Endothelial cell of umbilical vein (primary cell): ENCODE results near the gene SLC1A3.

Experiments used
- EZH2 ChIP-seq: IDR thresholded peaks from 2 replicates; pipeline ENCODE4 v1.6.1; 2012; ENCODE audit warnings: borderline replicate concordance, low read depth, mild to moderate bottlenecking, moderate library complexity, low read length, inconsistent platforms; ENCODE audit not compliant: severe bottlenecking
- MYC ChIP-seq: IDR thresholded peaks from one replicate; pipeline ENCODE4 v1.6.1; 2011; ENCODE audit warnings: mild to moderate bottlenecking, low read depth, low read length
- POLR2A ChIP-seq: IDR thresholded peaks from 2 replicates; pipeline ENCODE4 v1.6.1; 2012; ENCODE audit warnings: low read depth, mild to moderate bottlenecking, control low read depth, low read length
- TF ChIP-seq, protein P1 (sequence below), 2 donors: IDR thresholded peaks; 1 replicate in 1 of 2; 2 replicates in 1 of 2; pipeline ENCODE4 v1.5.1; 2011; ENCODE audit warnings: low read length in 2 of 2, mild to moderate bottlenecking in 2 of 2, moderate library complexity in 2 of 2, control low read depth in 1 of 2, inconsistent platforms in 1 of 2, low read depth in 1 of 2; ENCODE audit not compliant: insufficient read depth in 1 of 2; ENCODE audit errors: extremely low read depth in 1 of 2
- TF ChIP-seq, protein P2 (sequence below): IDR thresholded peaks from 2 replicates; pipeline ENCODE4 v1.6.1; 2011; ENCODE audit not compliant: insufficient read depth, insufficient read length

DNA sequence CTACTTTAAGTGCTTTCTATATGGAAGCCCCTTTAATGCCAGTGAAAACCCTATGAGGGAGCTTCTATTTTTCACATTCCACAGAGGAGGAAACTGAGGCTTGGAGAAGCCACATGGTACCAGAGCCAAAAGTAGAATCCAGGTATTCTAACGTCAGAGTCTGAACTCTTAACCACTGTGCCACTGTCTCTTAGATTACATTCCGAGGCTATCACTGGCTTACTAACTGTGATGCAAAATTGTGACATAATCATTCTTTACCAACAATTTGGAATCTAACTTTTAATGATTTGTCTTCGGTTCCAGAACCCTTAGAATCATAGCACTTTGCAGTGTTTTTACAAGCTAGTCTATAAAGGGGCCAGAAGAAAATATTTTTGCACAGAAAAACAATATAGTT lies 59.2 kb downstream of the SLC1A3 start:
- TF ChIP-seq POLR2A (no peak), MYC (no peak), EZH2 (no peak)
- TF ChIP-seq, protein P1, sequence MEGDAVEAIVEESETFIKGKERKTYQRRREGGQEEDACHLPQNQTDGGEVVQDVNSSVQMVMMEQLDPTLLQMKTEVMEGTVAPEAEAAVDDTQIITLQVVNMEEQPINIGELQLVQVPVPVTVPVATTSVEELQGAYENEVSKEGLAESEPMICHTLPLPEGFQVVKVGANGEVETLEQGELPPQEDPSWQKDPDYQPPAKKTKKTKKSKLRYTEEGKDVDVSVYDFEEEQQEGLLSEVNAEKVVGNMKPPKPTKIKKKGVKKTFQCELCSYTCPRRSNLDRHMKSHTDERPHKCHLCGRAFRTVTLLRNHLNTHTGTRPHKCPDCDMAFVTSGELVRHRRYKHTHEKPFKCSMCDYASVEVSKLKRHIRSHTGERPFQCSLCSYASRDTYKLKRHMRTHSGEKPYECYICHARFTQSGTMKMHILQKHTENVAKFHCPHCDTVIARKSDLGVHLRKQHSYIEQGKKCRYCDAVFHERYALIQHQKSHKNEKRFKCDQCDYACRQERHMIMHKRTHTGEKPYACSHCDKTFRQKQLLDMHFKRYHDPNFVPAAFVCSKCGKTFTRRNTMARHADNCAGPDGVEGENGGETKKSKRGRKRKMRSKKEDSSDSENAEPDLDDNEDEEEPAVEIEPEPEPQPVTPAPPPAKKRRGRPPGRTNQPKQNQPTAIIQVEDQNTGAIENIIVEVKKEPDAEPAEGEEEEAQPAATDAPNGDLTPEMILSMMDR (IDR thresholded peaks at IDR 0.05; ENCODE audit: extremely low read depth in 1 of 2, insufficient read depth in 1 of 2, low read depth in 1 of 2, low read length in 2 of 2): no peak
- TF ChIP-seq, protein P2, sequence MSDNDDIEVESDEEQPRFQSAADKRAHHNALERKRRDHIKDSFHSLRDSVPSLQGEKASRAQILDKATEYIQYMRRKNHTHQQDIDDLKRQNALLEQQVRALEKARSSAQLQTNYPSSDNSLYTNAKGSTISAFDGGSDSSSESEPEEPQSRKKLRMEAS: no peak
